Mesothelial cell of epicardium (in vitro differentiated cells): ENCODE data around the gene AP4M1. TPM values are rescaled to one million over a fixed set of nuclear protein-coding genes. Genes with fewer than 3 reads are reported as not detected.

ENCODE experiments used
- DNase-seq, 2 experiments: peaks; one replicate each; pipeline ENCODE4 v3.0.0; 2021; ENCODE audit warnings: low spot score in 2 of 2; ENCODE audit not compliant: unreplicated experiment in 2 of 2
- H3K27ac Mint-ChIP-seq: 2 replicates; pipeline ENCODE4 v1.8.0; 2021; ENCODE audit warnings: mixed read lengths
- H3K27me3 Mint-ChIP-seq: 2 replicates; pipeline ENCODE4 v1.8.0; 2021; ENCODE audit warnings: low read depth, mixed read lengths
- H3K36me3 Mint-ChIP-seq: 2 replicates; pipeline ENCODE4 v1.8.0; 2021; ENCODE audit warnings: mixed read lengths
- H3K4me1 Mint-ChIP-seq: 2 replicates; pipeline ENCODE4 v1.8.0; 2021; ENCODE audit warnings: mixed read lengths
- H3K4me3 Mint-ChIP-seq: 2 replicates; pipeline ENCODE4 v1.8.0; 2021; ENCODE audit warnings: mild to moderate bottlenecking, moderate library complexity, mixed read lengths
- H3K9me3 Mint-ChIP-seq: 2 replicates; pipeline ENCODE4 v1.8.0; 2021; ENCODE audit warnings: mixed read lengths
- total RNA-seq: library from RNA; stranded (reverse); gene quantifications from 3 replicates; pipeline ENCODE4 v1.2.1, GENCODE V29; 2021
- TF ChIP-seq, protein P1 (sequence below): fragments of 200-600 bp; sonication (generic); IDR thresholded peaks from one replicate; pipeline ENCODE4 v1.5.0; 2021; ENCODE audit warnings: antibody characterized with exemption; ENCODE audit not compliant: unreplicated experiment

AP4M1 gene
- total RNA-seq, 1 donor from 2014 or later = 25.6 TPM

DNA sequence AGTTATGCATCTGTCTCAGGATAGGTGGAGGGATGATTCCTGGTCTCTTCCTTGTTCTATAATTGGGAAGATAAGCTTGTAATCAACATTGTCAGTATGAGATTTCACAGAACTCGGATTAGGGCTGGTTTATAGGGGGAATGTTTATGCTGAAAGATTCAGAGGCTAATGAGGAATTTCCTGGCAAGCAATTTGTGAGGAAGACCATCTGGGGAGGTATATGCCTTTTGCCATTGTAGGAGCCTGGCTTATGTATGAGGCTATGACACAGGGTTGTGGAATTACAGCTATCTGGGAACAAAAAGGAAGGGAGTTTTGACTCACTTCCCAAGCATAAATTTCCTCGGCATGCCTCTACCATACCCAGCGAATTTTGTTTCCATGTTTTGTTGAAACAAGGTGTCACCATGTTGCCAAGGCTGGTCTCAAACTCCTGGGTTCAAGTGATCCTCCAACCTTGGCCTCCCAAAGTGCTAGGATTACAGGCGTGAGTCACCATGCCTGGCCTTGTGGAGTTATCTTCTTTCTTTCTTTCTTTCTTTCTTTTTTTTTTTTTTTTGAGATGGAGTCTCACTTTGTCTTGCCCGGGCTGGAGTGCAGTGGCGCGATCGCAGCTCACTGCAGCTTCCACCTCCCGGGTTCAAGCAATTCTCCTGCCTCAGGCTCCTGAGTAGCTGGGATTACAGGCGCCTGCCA is 14.2 kb upstream of the AP4M1 start:
- no peaks in the 10 kb centered on the region for H3K9me3 Mint-ChIP-seq
- TF ChIP-seq, protein P1, sequence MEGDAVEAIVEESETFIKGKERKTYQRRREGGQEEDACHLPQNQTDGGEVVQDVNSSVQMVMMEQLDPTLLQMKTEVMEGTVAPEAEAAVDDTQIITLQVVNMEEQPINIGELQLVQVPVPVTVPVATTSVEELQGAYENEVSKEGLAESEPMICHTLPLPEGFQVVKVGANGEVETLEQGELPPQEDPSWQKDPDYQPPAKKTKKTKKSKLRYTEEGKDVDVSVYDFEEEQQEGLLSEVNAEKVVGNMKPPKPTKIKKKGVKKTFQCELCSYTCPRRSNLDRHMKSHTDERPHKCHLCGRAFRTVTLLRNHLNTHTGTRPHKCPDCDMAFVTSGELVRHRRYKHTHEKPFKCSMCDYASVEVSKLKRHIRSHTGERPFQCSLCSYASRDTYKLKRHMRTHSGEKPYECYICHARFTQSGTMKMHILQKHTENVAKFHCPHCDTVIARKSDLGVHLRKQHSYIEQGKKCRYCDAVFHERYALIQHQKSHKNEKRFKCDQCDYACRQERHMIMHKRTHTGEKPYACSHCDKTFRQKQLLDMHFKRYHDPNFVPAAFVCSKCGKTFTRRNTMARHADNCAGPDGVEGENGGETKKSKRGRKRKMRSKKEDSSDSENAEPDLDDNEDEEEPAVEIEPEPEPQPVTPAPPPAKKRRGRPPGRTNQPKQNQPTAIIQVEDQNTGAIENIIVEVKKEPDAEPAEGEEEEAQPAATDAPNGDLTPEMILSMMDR = no peak
- peak overlapping the region; percentile 76 for H3K27ac Mint-ChIP-seq
- no peak for DNase-seq
- no peaks in the 10 kb centered on the region for H3K27me3 Mint-ChIP-seq
- peaks cover 20% of the 10 kb centered on the region for H3K36me3 Mint-ChIP-seq
- peak overlapping the region; percentile 92 for H3K4me3 Mint-ChIP-seq
- peaks cover 25% of the 10 kb centered on the region for H3K4me1 Mint-ChIP-seq

DNA sequence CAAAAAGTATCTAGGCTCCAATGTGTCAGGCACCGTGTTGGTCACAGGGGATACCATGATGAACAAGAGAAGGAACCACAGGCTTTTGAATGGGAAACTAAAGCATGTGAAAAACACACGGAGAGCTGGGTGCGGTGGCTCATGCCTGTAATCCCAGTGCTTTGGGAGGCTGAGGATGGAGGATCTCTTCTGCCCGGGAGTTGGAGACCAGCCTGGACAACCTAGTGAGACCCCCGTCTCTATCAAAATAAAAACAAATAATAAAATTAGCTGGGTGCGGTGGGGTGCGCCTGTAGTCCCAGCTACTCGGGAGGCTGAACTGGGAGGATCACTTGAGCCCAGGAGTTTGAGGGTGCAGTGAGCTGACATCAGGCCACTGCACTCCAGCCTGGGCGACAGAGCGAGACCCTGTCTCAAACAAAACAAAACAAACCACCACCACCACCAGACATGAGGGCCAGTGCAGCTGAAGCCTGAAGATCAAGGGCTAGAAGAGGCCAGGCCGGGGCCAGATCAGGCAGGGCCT is 13.3 kb upstream of the AP4M1 start:
- H3K27ac Mint-ChIP-seq = peak overlapping the region; percentile 92
- TF ChIP-seq, protein P1 = no peak
- peak overlapping the region; percentile 92 for H3K4me3 Mint-ChIP-seq
- no peaks in the 10 kb centered on the region for H3K9me3 Mint-ChIP-seq
- no peak for DNase-seq
- peaks cover 30% of the 10 kb centered on the region for H3K36me3 Mint-ChIP-seq
- peaks cover 17% of the 10 kb centered on the region for H3K4me1 Mint-ChIP-seq
- H3K27me3 Mint-ChIP-seq = no peaks in the 10 kb centered on the region

DNA sequence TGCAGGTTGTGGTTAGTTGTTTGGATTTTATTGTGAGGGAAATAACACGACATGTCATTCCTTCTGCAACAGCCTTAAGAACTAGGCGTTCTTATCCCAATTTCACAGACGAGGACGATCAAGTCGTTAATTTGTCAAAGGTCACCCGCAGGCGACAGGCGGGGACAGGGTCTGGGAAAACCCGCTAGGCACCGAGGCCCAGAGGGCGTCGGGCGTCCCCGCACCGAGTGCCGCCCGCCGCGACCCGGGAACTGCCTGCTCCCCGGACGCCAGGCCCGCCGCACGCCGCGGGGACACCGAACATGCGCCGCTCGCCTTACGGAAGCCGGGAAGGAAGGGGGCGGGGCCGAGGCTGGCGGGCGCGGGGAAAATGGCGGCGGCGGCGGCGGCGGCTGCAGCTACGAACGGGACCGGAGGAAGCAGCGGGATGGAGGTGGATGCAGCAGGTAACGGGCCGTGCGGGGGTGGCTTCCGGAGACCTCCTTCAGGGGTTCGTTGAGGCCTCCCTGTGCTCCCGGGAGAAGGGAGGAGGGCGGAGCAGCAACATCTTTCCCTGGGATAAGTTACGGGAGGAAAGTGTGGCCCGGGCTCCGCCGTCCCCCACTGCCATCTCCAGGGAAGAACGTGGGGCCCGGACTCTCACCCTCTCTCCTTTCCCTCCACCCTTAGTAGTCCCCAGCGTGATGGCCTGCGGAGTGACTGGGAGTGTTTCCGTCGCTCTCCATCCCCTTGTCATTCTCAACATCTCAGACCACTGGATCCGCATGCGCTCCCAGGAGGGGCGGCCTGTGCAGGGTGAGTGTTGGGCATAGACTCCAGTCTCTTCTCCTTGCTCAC is 12.6 kb upstream of the AP4M1 start, which contains the start of gene COPS6:
TSS of gene COPS6 (plus strand) at position 349 of the 837 bp plus-strand sequence. CDS start at position 371, 22 bp downstream.
- Mint-ChIP-seq H3K9me3 (no peaks in the 10 kb centered on the region), H3K36me3 (peaks cover 36% of the 10 kb centered on the region), H3K27me3 (no peaks in the 10 kb centered on the region), H3K27ac (peak within 1 kb of the TSS; percentile 93), H3K4me3 (peak within 1 kb of the TSS; percentile 92), H3K4me1 (peaks cover 17% of the 10 kb centered on the region)
- DNase-seq = peak; percentile 83 to 91
- TF ChIP-seq, protein P1 = no peak

DNA sequence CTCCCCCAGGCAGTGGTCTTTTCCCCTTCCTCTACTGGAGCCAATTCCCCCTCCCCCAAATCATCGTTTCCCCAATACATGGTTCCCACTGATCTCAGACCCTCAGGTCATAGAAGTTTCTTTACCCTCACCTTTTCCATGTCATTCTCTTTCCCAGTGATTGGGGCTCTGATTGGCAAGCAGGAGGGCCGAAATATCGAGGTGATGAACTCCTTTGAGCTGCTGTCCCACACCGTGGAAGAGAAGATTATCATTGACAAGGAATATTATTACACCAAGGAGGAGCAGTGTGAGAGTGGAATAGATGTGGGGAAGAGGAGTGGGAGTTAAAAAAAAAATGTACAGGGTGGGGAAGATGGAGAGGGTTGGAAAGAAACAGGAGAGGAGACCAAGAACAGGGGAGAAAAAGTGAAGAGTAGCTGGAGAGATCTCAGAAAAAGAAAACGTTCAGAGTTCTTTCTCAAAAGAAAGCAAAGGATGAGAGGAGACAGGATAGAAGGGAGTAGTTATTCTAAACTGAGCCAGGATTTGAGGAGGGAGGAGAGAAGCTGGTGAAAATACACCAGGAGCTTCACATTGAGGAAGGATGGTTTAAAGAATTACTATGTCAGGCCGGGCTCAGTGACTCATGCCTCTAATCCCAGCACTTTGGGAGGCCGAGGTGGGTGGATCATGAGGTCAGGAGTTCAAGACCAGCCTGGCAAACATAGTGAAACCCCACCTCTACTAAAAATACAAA is 11.8 kb upstream of the AP4M1 start:
- H3K27me3 Mint-ChIP-seq = no peaks in the 10 kb centered on the region
- H3K27ac Mint-ChIP-seq = peak overlapping the region; percentile 93
- peaks cover 37% of the 10 kb centered on the region for H3K36me3 Mint-ChIP-seq
- H3K4me3 Mint-ChIP-seq = peak overlapping the region; percentile 92
- H3K4me1 Mint-ChIP-seq = peaks cover 17% of the 10 kb centered on the region
- DNase-seq = no peak
- H3K9me3 Mint-ChIP-seq = no peaks in the 10 kb centered on the region
- TF ChIP-seq, protein P1 = no peak
